Activated CD8-positive, alpha-beta memory T cell treated with anti-CD3 and anti-CD28 coated beads, Interleukin-2, amount 50 U/mL, for 24 hours (primary cell): ENCODE results near the gene ENGASE.
"Not testable (repeated sequence)": the region's sequence is repeated elsewhere in the genome, so short reads cannot be mapped to it uniquely, and the experiment has no call there.

Source experiments
- DNase-seq: peaks from one replicate; pipeline ENCODE4 v3.0.0-alpha.2; 2020; ENCODE audit errors: extremely low read depth

The ENGASE gene

GRCh38 chr17:79074649-79075445 is at the start of gene ENGASE:
Gene ENGASE, plus strand, starts transcription at chr17:79074824. Its CDS starts 121 bp downstream, at chr17:79074945.
- peak; percentile 73 for DNase-seq

DNA sequence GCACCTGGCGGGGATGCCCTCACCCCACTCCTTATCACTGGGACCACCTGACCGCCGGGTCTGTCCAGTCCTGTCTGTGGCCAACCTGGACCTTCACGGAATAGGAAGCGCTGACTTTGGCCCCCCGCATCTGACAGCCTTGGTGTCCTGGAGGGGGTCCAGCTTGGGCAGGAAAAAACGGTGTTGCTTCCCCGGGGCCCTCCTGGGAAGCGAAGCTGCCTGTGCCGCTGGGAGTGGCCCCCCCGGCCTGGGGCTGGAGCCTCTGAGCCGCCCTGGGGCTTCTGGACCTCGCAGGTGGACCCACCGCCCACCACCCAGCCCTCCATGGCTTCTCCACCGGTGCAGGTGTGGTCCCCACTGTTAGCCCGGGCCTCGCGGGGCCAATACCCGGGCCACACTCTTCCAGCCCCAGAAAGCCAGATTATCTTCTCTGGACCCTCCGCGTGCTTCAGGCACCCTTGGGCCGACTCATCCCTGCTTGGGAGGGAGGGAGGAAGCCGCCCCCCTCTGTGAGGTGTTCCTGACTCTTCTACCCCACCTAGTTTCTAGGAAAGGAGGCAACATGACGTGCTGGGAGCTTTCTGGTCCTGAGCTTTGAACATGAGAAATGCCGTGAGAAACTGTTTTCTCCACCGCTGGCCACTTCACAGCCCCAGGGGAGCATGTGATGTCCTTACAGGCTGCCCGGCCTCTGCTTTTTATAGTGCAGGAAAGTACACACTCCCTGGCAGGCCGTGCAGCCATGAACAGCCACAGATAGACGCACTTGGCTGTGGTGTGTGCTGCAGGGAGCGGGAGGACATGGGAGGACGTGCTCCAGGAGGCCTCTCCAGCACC is 49.5 kb upstream of the ENGASE start:
- no peak for DNase-seq

DNA sequence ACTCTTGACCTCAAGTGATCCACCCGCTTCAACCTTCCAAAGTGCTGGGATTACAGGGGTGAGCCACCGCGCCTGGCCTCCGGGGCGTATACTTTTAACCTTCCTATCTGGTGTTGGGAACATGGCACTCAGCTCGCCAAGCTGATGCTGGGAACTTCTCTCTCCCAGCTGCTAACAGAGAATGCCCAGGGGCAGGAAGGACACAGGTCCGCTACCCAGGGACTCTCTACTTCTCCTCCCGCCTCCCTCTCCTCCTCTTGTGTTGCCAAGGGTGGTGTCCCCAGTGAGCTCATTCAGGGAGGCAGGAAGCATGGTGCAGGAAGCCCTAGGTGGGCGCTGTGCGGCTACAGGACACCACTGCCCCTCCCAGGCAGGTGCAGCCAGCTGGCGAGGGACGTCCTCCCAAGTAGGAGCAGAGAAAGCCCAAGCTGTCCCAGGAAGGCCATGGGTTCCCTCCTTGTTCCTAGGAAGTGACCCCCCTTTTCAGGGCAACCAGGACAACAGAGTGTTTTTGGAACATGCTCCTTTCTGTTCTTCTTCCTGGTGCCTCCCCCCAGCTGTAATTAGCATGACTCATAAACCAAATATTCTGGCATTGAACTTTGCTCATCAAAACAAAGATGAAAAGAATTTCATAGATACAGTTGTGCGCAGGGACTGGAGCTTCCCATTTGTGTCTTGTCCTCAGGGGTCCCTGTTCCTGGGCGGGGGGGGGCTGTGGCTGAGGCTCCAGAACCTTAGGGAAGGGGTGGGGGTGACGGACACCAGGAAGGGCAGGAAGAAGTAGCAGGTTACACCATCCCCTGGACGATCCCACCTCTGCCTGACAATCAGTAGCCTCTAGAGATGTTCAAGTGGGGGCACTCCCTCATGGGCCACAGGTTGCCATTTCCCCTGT is 48.0 kb upstream of the ENGASE start:
- DNase-seq: no peak

GRCh38 chr17:79027274-79027924 is 47.2 kb upstream of the ENGASE start:
- DNase-seq: no peak

DNA sequence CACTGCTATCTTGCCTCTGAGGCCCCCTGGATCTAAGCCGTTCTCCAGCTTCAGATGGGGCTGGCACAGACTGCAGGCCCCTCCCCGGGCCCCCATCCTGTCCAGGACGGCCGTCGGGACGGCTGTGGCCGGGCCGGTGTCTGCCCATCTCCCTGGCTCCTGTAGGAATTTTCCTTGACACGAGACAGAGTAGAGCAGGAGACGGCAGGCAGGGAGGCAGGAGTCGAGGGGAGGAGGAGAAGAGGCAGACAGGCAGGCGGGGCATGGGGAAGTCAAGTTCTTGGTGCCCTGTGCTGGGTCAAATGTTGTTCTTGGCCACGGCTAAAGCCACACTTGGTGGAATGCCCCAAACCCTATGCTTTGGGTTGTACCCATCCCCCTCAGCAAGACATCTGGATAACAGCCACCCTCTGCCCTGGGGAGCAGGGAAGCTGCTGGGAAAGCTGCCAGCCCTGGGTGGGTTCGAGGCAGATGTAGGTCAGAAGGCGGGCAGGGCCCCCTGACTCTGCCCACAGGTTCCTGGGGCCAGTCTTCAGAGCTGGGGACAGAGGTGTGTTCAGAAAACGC is 46.6 kb upstream of the ENGASE start:
- no peak for DNase-seq

DNA sequence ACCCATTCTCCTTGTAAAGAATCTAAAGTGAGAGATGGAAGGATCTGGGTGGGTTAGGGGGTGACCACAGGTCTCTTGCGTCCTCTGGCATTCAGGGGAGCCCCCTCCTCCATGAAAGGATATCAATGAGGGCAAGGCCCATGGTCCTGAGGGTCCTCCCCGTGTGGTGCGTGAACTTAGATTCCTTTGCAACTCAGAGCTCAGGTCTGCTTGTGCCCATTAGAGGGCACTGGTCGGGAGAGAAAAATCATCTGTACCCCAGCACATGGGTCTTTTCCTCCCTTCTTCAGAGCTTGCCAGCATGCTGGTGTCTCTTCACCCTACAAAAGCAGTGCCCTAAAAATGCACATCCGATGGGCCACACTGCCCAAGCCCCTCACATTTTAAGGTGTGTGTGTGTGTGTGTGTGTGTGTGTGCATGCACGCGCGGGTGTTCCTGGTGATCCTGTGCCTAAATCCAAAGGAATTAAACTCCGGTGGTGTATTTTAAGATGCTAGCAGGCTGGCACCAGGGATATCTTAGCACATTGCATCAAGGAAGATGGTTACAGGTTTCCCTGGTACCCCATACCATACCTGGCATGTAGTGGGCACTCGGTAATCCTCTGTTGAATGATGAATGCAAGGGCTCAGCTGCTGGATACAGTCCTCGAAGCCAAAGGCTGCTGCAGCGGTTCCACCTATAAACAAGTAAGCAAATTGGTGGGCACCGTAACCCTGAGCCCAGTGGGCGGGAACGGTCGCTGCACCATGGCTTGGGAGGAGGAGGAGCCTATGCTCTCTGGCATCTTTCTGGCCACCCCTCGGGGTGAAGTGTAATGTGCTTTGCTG is 45.9 kb upstream of the ENGASE start:
- DNase-seq: no peak

- DNase-seq: no peak
These were observed 45.2 kb upstream of the ENGASE start for GRCh38 chr17:79029327-79030009.

- DNase-seq: not testable (repeated sequence)
These were observed 44.0 kb upstream of the ENGASE start for GRCh38 chr17:79030636-79031035.

DNA sequence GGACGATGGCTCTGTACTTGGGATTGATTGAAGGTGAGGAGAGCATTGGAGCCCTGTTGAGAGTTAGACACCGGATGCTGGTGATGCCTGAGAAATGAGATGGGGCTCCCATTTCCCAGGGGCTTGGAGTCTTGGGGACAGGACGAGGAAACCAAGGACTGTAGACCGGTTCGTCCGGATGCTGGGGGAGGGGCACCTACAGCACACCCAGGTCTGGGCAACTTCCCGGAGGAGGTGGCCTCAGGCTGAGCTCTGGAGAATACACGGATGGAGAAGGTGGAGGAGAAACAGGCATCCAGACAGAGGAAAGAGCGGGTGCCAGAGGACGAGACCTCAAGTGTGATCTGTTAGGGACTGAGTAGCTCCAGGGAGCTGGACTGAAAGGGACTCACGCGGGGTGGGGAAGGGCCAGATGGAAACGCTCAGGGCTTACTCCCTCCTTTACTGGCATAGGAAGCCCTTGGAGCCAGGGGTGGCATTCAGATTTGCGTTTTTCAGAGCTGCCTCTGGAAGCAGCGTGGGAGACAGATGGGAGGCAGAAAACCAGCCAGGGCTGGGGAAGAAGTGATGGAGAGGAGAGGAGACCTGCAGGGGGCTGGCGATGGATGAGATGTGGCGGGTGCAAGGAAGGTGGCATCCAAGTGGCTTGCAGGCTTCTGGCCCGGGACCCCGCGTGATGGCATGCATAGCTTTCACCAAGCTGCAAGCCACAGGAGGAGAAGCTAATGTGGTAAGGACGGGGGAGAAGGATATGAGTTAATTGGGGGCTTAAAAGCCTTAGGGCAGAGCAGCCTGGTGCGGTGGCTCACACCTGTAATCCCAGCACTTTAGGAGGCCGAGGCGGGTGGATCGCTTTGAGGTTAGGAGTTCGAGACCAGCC is 42.4 kb upstream of the ENGASE start:
- no peak for DNase-seq

DNA sequence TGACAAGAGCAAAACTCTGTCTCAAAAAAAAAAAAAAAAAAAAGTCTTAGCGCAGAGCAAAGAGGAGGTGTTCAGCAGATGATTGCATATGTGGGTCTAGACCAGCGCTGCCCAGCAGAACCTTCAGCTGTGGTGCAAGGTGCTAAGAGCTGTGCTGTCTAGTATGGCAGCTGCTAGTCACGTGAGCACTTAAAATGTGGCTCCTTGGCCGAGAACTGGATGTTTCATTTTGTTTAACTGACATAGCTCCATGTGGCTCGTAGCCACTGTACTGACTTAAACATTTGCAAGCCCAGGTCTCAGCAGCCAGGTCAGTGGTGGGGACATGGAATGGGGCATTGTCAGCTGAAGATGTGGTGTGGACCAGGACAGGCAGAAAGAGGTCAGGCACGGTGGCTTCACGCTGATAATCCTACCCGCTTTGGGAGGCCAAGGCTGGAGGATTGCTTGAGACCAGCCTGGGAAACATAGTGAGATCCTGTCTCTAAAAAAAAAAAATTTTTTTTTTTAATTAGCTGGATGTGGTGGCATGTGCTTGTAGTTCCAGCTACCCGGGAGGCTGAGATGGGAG is 41.5 kb upstream of the ENGASE start:
- DNase-seq: no peak

DNA sequence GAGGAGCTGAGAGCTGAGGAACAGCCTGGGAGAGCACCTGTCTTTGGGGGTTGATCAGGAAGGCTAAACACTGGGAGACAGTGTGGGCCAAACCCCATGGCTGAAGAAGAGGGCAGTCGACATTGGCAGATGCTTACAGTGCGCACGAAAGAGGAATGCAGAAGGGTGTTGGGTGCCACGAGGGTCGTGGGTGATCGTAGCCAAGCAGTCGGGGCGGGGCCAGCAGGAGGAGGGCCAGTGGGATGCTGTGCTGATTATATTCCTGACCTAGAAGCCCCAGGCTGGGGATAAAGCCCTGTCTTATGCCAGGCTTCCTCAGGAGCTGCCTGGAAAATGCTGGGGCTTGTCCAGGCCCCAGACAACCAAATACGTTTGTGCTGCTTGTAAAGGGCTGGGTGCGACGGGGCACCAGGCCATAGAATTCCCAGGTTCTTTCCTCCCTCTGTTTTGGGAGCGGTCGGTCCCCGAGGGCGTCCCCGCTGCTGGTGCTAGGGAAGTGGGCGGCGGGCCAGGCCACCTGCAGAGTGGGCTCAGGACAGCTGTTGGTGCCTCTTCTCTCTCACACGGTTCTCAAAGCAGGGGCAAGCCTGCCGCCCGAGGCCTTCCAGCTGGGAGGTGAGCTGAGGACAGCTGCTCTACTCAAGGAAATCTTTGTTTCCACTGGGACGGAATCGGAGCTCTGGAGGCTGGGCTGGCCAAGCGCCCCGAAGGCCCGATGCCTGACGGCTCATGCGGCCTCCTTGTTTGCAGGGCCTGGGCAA is 40.7 kb upstream of the ENGASE start:
- no peak for DNase-seq

DNA sequence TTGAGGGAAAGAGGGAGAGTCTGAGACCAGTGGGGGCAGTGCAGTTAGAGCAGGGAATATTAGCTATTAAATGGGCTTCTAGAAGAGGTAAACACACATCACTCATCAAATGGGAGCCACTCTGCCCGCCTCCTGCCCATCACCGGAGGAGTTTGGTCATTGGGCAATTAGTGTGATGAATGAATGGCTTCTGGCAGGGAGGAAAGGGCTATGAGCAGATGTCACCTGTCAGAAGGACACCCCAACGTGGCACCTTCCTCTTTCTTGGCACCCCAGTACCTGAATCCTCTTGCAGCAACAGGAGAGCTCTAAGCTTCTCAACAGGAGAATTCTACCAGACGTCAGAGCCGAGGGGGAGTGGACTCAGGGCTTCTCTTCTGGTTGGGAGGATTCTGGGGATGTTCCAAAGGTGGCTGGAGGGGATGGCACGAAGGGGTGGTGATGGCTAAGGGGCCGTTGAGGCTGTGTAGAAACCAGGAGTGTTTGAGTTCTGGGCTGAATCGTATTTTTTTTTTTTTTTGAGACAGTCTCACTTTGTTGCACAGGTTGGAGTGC is 39.6 kb upstream of the ENGASE start:
- no peak for DNase-seq

DNA sequence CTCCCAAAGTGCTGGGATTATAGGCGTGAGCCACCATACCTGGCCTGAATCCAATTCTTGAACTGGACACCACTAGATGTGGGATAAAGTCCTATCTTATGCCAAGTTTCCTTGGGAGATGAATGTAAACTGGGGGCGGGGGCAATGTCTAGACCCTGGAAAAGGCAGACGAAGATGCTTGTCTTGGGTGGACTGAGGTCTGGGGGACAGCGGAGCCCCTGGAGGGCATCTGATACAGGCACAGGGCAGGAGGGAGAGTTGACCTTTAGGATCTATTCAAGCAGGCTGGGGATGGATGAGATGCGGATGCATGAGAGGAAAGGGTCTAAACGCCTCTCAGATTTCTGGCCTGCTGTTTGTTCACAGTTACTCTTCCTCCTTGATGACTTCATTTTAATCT is 38.9 kb upstream of the ENGASE start:
- DNase-seq: no peak

- DNase-seq: no peak
These were observed 38.4 kb upstream of the ENGASE start for GRCh38 chr17:79036181-79036580.

DNA sequence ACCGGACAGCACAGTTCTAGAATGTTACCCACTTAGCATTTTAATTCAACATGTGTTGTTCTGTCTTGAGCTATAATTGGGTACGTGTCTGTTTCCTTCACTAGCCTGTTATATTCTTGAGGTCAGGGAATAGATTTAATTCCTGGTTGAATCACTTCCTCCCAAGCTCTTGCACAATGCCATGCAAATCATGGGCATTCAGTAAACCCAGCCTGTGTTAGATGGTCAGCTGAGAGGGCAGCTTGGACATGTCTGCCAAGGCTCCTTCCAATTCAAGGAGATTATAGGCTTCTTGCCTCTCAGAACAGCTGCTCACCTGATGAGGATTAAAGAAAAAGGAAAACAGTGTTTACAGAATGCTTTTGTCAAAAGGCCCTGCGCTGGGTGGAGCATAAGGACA is 38.0 kb upstream of the ENGASE start:
- no peak for DNase-seq

GRCh38 chr17:79038545-79039135 is 36.0 kb upstream of the ENGASE start:
- no peak for DNase-seq

GRCh38 chr17:79039171-79039570 is 35.5 kb upstream of the ENGASE start:
- DNase-seq: no peak
